Upper lobe of left lung (tissue), 6 donors: ENCODE results near the gene MYO1E. TPM values are rescaled to one million over a fixed set of nuclear protein-coding genes. Genes with fewer than 3 reads are reported as not detected.

Experiments used
- ATAC-seq, 2 donors: fragments of 200-7000 bp; cut with Tn5 transposase; one replicate each; pipeline ENCODE4 v1.9.1; 2022; ENCODE audit warnings: mild to moderate bottlenecking in 2 of 2, moderate library complexity in 2 of 2; ENCODE audit not compliant: low FRiP score in 2 of 2
- DNase-seq, 2 donors: peaks; one replicate each; pipeline ENCODE4 v3.0.0-alpha.2; 2019 to 2020
- H3K27ac ChIP-seq, 4 donors: fragments of 200-600 bp; sonication (generic); one replicate each; pipeline ENCODE4 v1.5.1; 2016 to 2019
- H3K27me3 ChIP-seq, 4 donors: fragments of 200-600 bp; sonication (generic); one replicate each; pipeline ENCODE4 v1.5.1; 2017 to 2019
- H3K36me3 ChIP-seq, 4 donors: fragments of 200-600 bp; sonication (generic); one replicate each; pipeline ENCODE4 v1.5.1; 2016 to 2019
- H3K4me1 ChIP-seq, 4 donors: fragments of 200-600 bp; sonication (generic); one replicate each; pipeline ENCODE4 v1.5.1; 2018 to 2019
- H3K4me3 ChIP-seq, 4 donors: fragments of 200-600 bp; sonication (generic); one replicate each; pipeline ENCODE4 v1.5.1; 2017 to 2019; ENCODE audit warnings: mild to moderate bottlenecking in 2 of 4, moderate library complexity in 1 of 4
- H3K9me3 ChIP-seq, 4 donors: fragments of 200-600 bp; sonication (generic); one replicate each; pipeline ENCODE4 v1.5.1; 2018 to 2019
- EP300 ChIP-seq, 4 donors: sonication (generic); formaldehyde crosslinking; IDR thresholded peaks; one replicate each; pipeline ENCODE4 v1.5.1; 2017; ENCODE audit warnings: antibody characterized with exemption in 4 of 4, control low read depth in 2 of 4
- POLR2A ChIP-seq, 4 donors: fragments of 450-650 bp; IDR thresholded peaks; one replicate each; pipeline ENCODE4 v1.5.1; 2016 to 2017; ENCODE audit warnings: antibody characterized with exemption in 4 of 4, mild to moderate bottlenecking in 2 of 4
- POLR2AphosphoS5 ChIP-seq, 2 donors: sonication (generic); formaldehyde crosslinking; IDR thresholded peaks; one replicate each; pipeline ENCODE4 v1.5.1; 2017; ENCODE audit warnings: antibody characterized with exemption in 2 of 2
- WGBS, 2 donors: methylation state at CpG; one replicate each; pipeline ENCODE4 v1.1.5; 2017 to 2018; 5-methylcytosine and 5-hydroxymethylcytosine counted together
- total RNA-seq, 6 donors: library from RNA; depleted of rRNA in 4 of 6; stranded (reverse); fragments of >200 nt in 4 of 6; gene quantifications; one replicate each; pipeline versions ENCODE4 v1.1.0 to v1.2.1, GENCODE V29; 2016 to 2021
- TF ChIP-seq, protein P1 (sequence below), 6 experiments: fragments of 450-650 bp in 4 of 6; fragments of 200-600 bp in 2 of 6; sonication (generic) in 2 of 6; IDR thresholded peaks; one replicate each; pipeline ENCODE4 v1.5.1; 2016 to 2019; ENCODE audit warnings: antibody characterized with exemption in 6 of 6
- donor health status: DM: no; HTN: no; CAD: no; lungs with moderate emphysema.
- donor health status: DM: no; HTN: yes; CAD: no; lungs with severe emphysema.

Gene MYO1E
- total RNA-seq, 6 donors from 2014 or later: 39.7 to 161 (median 71.9) TPM

DNA sequence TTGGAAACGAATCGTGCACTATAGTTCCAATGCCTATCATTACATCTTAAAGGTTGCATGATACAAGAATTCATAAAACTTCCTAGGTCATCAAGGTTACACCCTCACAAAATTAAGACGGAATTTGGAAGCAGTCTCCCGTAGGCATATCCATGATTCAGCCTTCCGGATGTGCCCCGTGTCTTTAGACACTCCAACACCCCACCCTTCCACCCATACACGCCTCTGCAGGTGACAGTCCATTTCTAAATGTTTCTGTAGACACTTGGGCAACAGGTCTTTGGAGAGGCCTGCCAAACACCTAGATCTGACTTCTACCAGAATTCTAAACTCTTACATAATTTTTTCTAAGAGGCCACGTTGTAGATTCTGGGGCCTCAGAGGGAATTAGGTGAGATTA is 116.2 kb downstream of the MYO1E start:
- Histone ChIP-seq H3K4me1 (no peaks in the 10 kb centered on the region), H3K27ac (no peak overlapping the region), H3K9me3 (no peaks in the 10 kb centered on the region), H3K36me3 (peaks cover 0 to 12% (median 0%) of the 10 kb centered on the region in 4 donors), H3K27me3 (no peaks in the 10 kb centered on the region), H3K4me3 (no peak overlapping the region)
- ATAC-seq: no peak
- TF ChIP-seq POLR2AphosphoS5 (IDR thresholded peaks at IDR 0.05): no peak
- TF ChIP-seq POLR2A (IDR thresholded peaks at IDR 0.05): no peak
- TF ChIP-seq, protein P1, sequence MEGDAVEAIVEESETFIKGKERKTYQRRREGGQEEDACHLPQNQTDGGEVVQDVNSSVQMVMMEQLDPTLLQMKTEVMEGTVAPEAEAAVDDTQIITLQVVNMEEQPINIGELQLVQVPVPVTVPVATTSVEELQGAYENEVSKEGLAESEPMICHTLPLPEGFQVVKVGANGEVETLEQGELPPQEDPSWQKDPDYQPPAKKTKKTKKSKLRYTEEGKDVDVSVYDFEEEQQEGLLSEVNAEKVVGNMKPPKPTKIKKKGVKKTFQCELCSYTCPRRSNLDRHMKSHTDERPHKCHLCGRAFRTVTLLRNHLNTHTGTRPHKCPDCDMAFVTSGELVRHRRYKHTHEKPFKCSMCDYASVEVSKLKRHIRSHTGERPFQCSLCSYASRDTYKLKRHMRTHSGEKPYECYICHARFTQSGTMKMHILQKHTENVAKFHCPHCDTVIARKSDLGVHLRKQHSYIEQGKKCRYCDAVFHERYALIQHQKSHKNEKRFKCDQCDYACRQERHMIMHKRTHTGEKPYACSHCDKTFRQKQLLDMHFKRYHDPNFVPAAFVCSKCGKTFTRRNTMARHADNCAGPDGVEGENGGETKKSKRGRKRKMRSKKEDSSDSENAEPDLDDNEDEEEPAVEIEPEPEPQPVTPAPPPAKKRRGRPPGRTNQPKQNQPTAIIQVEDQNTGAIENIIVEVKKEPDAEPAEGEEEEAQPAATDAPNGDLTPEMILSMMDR (IDR thresholded peaks at IDR 0.05): no peak
- TF ChIP-seq EP300 (IDR thresholded peaks at IDR 0.05): no peak
- DNase-seq: peak in 1 of 2 donors; percentile 36
- WGBS, 2 donors: 71 to 77% methylated on average over 8 of the region's 8 CpGs

- H3K4me3 ChIP-seq: no peak overlapping the region
Measured at GRCh38 chr15:59255680-59256336, 116.9 kb downstream of the MYO1E start.

DNA sequence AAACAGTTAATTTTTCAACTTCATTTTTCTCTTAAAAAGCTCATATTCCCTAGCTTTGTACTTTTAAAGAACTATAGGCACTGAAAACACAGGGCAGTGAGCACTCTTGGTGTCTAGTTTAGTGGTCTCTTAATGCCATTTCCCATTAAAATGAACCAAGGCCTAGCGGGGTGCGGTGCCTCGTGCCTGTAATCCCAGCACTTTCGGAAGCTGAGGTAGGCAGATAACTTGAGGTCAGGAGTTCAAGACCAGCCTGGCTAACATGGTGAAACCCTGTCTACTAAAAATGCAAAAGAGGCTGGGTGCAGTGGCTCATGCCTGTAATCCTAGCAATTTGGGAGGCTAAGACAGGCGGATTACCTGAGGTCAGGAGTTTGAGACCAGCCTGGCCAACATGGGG is 120.5 kb downstream of the MYO1E start:
- WGBS, 2 donors: 89 to 92% methylated on average over 5 of the region's 5 CpGs
- DNase-seq (no peak), ATAC-seq (no peak)

More at GRCh38 chr15:59255680-59256336, 116.9 kb downstream of the MYO1E start:
- Histone ChIP-seq H3K36me3 (peaks cover 0 to 12% (median 0%) of the 10 kb centered on the region in 4 donors), H3K27me3 (no peaks in the 10 kb centered on the region), H3K27ac (no peak overlapping the region), H3K4me1 (no peaks in the 10 kb centered on the region), H3K9me3 (no peaks in the 10 kb centered on the region)
- TF ChIP-seq POLR2A (IDR thresholded peaks at IDR 0.05) (no peak), EP300 (IDR thresholded peaks at IDR 0.05) (no peak), POLR2AphosphoS5 (IDR thresholded peaks at IDR 0.05) (no peak)
- TF ChIP-seq, protein P1 (IDR thresholded peaks at IDR 0.05): no peak
- ATAC-seq (no peak), DNase-seq (no peak)
- 72 to 78% methylated on average over 7 of the region's 7 CpGs for WGBS, 2 donors

GRCh38 chr15:59251001-59251845 is 121.4 kb downstream of the MYO1E start:
- TF ChIP-seq POLR2AphosphoS5 (IDR thresholded peaks at IDR 0.05) (no peak), EP300 (IDR thresholded peaks at IDR 0.05) (no peak), POLR2A (IDR thresholded peaks at IDR 0.05) (no peak)
- TF ChIP-seq, protein P1 (IDR thresholded peaks at IDR 0.05): no peak
- WGBS, 2 donors: 80 to 82% methylated on average over 7 of the region's 7 CpGs
- no peak for ATAC-seq

More for the DNA sequence above, 120.5 kb downstream of the MYO1E start:
- Histone ChIP-seq H3K4me1 (peaks cover 0 to 3% (median 1%) of the 10 kb centered on the region in 4 donors), H3K27ac (no peak overlapping the region), H3K4me3 (no peak overlapping the region), H3K36me3 (peaks cover 0 to 5% (median 1%) of the 10 kb centered on the region in 4 donors), H3K9me3 (no peaks in the 10 kb centered on the region), H3K27me3 (no peaks in the 10 kb centered on the region)
- TF ChIP-seq EP300 (IDR thresholded peaks at IDR 0.05): no peak
- TF ChIP-seq POLR2AphosphoS5 (IDR thresholded peaks at IDR 0.05): no peak
- TF ChIP-seq POLR2A (IDR thresholded peaks at IDR 0.05): no peak
- TF ChIP-seq, protein P1 (IDR thresholded peaks at IDR 0.05): no peak

More at GRCh38 chr15:59251001-59251845, 121.4 kb downstream of the MYO1E start:
- DNase-seq: no peak
- H3K27ac ChIP-seq: no peak overlapping the region
- peaks cover 0 to 3% (median 1%) of the 10 kb centered on the region in 4 donors for H3K4me1 ChIP-seq
- no peaks in the 10 kb centered on the region for H3K27me3 ChIP-seq
- no peak overlapping the region for H3K4me3 ChIP-seq
- H3K36me3 ChIP-seq: peaks cover 0 to 5% (median 1%) of the 10 kb centered on the region in 4 donors
- no peaks in the 10 kb centered on the region for H3K9me3 ChIP-seq
